Coronary artery (tissue), 2 donors: ENCODE measurements around the gene PLXNA2.

Experiments used
- DNase-seq: peaks from one replicate; pipeline ENCODE4 v3.0.0-alpha.2; 2017; ENCODE audit warnings: low spot score
- H3K27ac ChIP-seq, 2 donors: fragments of 200-600 bp; sonication (generic); one replicate each; pipeline ENCODE4 v1.5.1; 2016 to 2019
- H3K4me3 ChIP-seq: fragments of 200-600 bp; sonication (generic); 2 replicates; pipeline ENCODE4 v1.5.1; 2016; ENCODE audit warnings: mild to moderate bottlenecking, moderate library complexity
- CTCF ChIP-seq: fragments of 200-600 bp; sonication (generic); IDR thresholded peaks from one replicate; pipeline ENCODE4 v1.5.1; 2019; ENCODE audit warnings: antibody characterized with exemption

PLXNA2 gene

DNA sequence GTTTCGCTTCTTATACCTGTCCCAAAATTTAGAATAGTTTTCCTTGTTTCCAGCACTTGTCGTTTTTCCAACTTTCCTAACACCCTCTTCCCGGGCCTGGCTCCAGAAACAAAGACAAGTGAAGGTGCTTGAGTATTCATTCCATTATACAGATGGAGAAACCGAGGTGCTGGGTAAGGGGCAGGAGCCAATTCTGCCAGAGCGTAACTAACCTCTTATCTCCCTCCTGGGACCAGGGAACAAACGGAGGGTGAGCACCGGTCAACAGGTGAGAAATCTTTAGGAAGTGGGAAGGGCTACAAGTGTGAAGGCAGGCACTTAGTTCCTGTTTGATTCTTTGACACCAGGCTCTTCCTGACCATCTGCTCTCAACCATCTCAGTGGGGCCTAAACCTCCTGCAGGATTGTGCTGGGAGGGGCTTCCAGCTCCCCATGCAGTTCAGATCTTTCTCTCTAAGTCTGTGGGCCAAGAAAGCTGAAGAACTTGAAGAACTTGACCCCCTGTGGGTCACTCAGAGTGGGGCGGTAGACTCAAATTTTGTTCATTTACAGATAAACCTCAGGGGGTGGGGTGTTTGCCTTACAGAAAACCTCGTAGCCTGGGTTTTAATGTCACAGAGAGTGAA, 8.7 kb downstream of the PLXNA2 start:
- Histone ChIP-seq H3K27ac (peak overlapping the region; percentile 72 to 88), H3K4me3 (peak overlapping the region; percentile 49)
- TF ChIP-seq CTCF = no peak
- DNase-seq = no peak

GRCh38 chr1:208234721-208235120, 9.5 kb downstream of the PLXNA2 start:
- no peak for TF ChIP-seq CTCF
- no peak for DNase-seq
- peak overlapping the region; percentile 72 to 88 for H3K27ac ChIP-seq
- H3K4me3 ChIP-seq = no peak overlapping the region

GRCh38 chr1:208233978-208234377, 10.2 kb downstream of the PLXNA2 start:
- peak overlapping the region; percentile 72 to 88 for H3K27ac ChIP-seq
- DNase-seq = no peak
- no peak for TF ChIP-seq CTCF
- peak overlapping the region; percentile 37 for H3K4me3 ChIP-seq

GRCh38 chr1:208233546-208233945, 10.6 kb downstream of the PLXNA2 start:
- no peak for DNase-seq
- H3K27ac ChIP-seq = peak overlapping the region; percentile 72 to 88
- H3K4me3 ChIP-seq = peak overlapping the region; percentile 37
- TF ChIP-seq CTCF = no peak

GRCh38 chr1:208232662-208233038, 11.5 kb downstream of the PLXNA2 start:
- H3K27ac ChIP-seq = peak overlapping the region; percentile 1 to 76
- TF ChIP-seq CTCF = no peak
- no peak for DNase-seq
- H3K4me3 ChIP-seq = no peak overlapping the region

GRCh38 chr1:208231881-208232661, 12.1 kb downstream of the PLXNA2 start:
- no peak for TF ChIP-seq CTCF
- H3K4me3 ChIP-seq = peak overlapping the region; percentile 24
- H3K27ac ChIP-seq = peak overlapping the region; percentile 1 to 76
- no peak for DNase-seq
